Activated naive CD4-positive, alpha-beta T cell treated with anti-CD3 and anti-CD28 coated beads, Interleukin-2, amount 50 U/mL, for 24 hours (primary cell): ENCODE results near the gene C11orf42.

Experiments used
- H3K27ac Mint-ChIP-seq: one replicate; pipeline ENCODE4 v1.8.0; 2021; ENCODE audit warnings: mild to moderate bottlenecking, mixed read lengths
- H3K27me3 Mint-ChIP-seq: one replicate; pipeline ENCODE4 v1.8.0; 2021; ENCODE audit warnings: mixed read lengths
- H3K36me3 Mint-ChIP-seq: one replicate; pipeline ENCODE4 v1.8.0; 2021; ENCODE audit warnings: mixed read lengths
- H3K4me1 Mint-ChIP-seq: one replicate; pipeline ENCODE4 v1.8.0; 2021; ENCODE audit warnings: mixed read lengths
- H3K4me3 Mint-ChIP-seq: one replicate; pipeline ENCODE4 v1.8.0; 2021; ENCODE audit warnings: mild to moderate bottlenecking, mixed read lengths
- H3K9me3 Mint-ChIP-seq: one replicate; pipeline ENCODE4 v1.8.0; 2021; ENCODE audit warnings: mixed read lengths

The C11orf42 gene

DNA sequence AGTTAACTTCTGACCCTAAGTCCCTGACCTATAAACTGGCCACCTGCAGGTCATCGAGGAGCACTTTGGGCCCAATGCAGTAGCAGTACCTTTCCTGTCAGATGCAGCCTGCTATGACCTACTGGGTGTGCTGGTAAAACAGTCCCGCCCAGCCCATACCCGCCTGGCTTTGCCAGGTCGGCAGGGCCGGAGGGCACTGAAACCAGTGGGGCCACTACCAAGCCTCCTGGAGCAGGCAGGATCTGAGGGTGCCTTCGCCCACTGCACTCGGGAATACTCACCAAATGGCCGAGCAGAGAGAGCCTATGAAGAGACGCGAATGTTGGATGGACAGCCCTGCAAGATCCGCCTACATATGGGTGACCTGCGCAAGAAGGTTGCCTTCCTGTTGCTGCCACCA lies 4.4 kb downstream of the C11orf42 start:
- Mint-ChIP-seq H3K27ac (no peak overlapping the region), H3K9me3 (no peaks in the 10 kb centered on the region), H3K36me3 (peaks cover 10% of the 10 kb centered on the region), H3K27me3 (no peaks in the 10 kb centered on the region), H3K4me3 (no peak overlapping the region), H3K4me1 (peaks cover 5% of the 10 kb centered on the region)

DNA sequence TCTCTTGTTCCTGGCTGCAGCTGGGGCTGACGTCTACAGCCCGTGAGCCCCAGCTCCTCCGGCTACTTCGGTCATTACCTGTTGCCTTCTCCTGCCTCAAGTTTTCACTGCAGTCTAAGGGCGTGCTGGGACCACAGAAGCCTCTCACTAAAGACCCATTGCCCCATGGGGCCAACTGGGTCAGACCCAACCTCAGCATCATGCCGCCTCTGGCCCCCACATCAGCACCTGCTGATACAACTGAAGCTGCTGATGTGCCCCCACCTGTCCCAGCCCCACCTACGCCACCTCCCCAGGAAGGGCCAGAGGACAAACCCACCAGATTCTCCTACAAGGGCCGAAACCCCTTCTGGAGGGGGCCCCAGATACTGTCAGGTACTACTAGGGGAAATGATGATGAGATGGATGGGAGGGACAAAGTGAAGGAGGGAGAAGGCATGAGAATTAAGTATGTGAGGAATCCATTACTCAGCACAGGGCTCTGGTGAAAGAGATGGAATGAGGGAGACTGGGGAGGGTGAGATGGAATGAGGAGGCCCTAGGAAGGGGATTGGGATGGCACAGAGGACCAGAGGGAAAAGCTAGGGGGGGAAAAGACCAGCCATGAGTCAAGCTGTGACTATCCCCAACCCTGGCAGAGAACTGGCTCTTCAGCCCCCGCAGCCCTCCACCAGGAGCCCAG lies 5.1 kb downstream of the C11orf42 start:
- Mint-ChIP-seq H3K27ac (no peak overlapping the region), H3K4me3 (no peak overlapping the region), H3K36me3 (peaks cover 13% of the 10 kb centered on the region), H3K4me1 (no peaks in the 10 kb centered on the region), H3K27me3 (no peaks in the 10 kb centered on the region), H3K9me3 (no peaks in the 10 kb centered on the region)

DNA sequence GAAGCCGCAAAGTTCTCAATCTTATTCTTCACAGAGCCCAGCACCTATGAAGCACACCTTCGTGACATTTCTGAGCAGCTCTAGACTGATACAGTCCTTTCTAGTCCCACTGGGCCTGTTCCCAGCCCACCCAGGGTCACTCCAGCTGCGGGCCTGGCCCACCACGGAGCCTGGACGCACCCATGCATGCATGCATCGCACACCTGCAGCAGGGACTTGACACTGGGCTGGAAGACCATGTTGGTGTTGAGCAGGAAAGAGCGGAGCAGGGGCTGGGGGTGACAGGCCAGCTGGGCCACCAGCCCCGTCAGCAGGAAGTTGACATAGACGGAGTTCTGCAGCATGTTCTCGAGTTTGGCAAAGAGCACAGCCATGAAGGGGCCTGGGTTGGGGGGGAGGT lies 9.2 kb downstream of the C11orf42 start:
- H3K27ac Mint-ChIP-seq, result no peak overlapping the region
- peaks cover 18% of the 10 kb centered on the region for H3K36me3 Mint-ChIP-seq
- H3K4me3 Mint-ChIP-seq, result no peak overlapping the region
- H3K9me3 Mint-ChIP-seq, result no peaks in the 10 kb centered on the region
- no peaks in the 10 kb centered on the region for H3K27me3 Mint-ChIP-seq
- peaks cover 6% of the 10 kb centered on the region for H3K4me1 Mint-ChIP-seq

DNA sequence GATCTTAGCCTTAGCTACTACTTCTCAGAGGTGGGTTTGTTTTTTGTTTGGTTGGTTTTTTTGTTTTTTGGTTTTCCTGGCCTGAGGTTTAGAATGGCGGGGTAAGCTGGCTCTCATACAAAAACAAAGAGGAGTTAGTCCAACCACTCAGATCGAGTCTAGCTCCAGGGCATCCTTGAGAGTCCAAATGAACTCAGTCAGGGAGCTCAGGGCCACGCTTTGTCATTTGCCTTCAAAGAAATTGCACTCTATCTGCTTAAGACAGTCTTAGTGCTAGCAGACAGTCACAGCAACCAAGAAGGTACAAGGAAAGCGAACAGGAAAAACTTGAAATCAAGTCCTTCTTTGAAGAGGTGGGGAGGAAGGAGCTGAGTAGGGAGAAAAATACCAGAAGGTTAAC lies 11.1 kb downstream of the C11orf42 start:
- Mint-ChIP-seq H3K9me3 (no peaks in the 10 kb centered on the region), H3K27ac (no peak overlapping the region), H3K4me3 (no peak overlapping the region), H3K36me3 (peaks cover 23% of the 10 kb centered on the region), H3K27me3 (no peaks in the 10 kb centered on the region), H3K4me1 (peaks cover 18% of the 10 kb centered on the region)

DNA sequence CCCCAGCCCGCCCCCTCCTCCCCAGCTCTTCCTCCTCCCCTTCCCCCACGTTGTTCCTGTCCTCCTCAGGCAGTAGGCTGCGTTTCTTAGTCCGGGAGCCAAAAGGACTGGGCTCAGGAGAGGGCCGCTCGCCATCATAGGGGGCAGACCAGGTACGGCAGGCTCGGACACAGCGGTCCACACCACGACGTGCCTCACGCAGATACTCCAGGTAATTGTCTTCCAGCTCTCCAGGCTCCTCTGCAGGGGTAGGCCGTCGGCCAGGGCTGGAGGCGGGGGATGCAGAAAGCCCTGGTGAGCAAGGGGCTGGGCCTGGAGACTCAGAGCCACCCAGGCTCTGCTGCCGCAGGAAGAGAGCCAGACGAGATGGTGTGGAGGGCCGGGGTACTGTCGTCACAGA lies 12.4 kb downstream of the C11orf42 start:
- peaks cover 29% of the 10 kb centered on the region for H3K36me3 Mint-ChIP-seq

DNA sequence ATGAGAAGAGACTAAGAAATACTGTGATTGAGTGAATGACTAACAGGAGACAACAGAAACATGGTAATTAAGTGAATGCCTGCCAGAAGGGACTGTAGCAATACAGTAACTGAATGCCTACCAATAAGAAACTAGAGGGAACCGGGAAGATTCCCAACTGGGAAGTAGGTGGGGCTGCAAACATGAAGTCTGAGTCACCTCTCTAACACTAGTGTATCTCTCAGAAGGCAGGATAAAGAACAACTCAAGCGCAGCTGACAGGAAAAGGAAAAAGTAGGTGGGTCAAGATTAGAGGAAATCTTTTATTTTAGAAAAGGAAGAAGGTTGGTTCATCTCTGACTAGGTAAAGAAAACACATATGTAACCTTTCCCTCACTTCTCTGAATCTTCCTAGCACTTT lies 14.0 kb downstream of the C11orf42 start:
- H3K4me3 Mint-ChIP-seq, result no peak overlapping the region
- H3K27me3 Mint-ChIP-seq, result no peaks in the 10 kb centered on the region
- H3K27ac Mint-ChIP-seq, result no peak overlapping the region
- H3K36me3 Mint-ChIP-seq, result peaks cover 29% of the 10 kb centered on the region
- no peaks in the 10 kb centered on the region for H3K9me3 Mint-ChIP-seq
- H3K4me1 Mint-ChIP-seq, result peaks cover 21% of the 10 kb centered on the region

More for the DNA sequence above, 12.4 kb downstream of the C11orf42 start:
- H3K9me3 Mint-ChIP-seq, result no peaks in the 10 kb centered on the region
- H3K27me3 Mint-ChIP-seq, result no peaks in the 10 kb centered on the region
- H3K27ac Mint-ChIP-seq, result no peak overlapping the region
- peaks cover 21% of the 10 kb centered on the region for H3K4me1 Mint-ChIP-seq
- H3K4me3 Mint-ChIP-seq, result no peak overlapping the region

DNA sequence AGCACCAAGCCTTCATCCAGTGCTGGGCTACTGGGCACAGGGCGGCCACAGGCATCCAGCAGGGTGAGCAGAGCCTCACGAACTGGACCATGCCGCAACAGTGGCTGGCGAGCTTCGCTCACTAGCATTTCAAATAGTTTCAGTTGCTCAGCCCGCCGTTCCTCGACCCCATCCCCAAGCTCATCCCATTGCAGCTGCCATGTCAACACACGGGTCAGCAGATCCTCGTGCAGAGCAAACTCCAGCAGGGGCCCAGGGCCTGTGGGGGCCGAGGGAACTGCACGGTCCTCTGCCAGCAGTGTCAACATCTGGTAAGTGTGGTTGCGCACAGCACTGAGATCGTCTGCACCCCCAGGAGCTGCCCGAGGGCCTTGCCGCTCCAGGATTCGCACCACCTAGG lies 18.5 kb downstream of the C11orf42 start:
- H3K27ac Mint-ChIP-seq, result no peak overlapping the region
- H3K27me3 Mint-ChIP-seq, result no peaks in the 10 kb centered on the region
- no peaks in the 10 kb centered on the region for H3K9me3 Mint-ChIP-seq
- H3K36me3 Mint-ChIP-seq, result peaks cover 29% of the 10 kb centered on the region
- no peak overlapping the region for H3K4me3 Mint-ChIP-seq
- H3K4me1 Mint-ChIP-seq, result peaks cover 59% of the 10 kb centered on the region

DNA sequence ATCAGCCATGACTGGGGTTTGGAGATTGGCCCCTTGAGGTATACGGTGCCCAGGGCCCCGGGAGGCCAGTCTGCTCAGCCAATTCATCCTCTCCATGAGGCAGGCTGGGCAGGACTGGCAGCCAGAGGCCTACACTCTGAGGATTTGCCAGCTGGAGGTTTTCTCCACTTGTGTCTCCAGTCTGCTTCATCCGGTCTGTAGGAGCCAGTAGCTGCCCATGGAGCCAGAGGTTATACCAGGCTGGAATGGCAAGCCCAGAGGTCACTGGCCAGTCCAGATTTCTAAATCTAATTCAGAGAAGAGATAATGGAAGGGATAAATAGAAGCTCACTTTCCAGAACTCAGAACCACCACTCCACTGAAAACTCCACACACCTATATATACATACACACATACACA lies 19.1 kb downstream of the C11orf42 start:
- no peaks in the 10 kb centered on the region for H3K27me3 Mint-ChIP-seq
- peaks cover 60% of the 10 kb centered on the region for H3K4me1 Mint-ChIP-seq
- no peak overlapping the region for H3K27ac Mint-ChIP-seq

DNA sequence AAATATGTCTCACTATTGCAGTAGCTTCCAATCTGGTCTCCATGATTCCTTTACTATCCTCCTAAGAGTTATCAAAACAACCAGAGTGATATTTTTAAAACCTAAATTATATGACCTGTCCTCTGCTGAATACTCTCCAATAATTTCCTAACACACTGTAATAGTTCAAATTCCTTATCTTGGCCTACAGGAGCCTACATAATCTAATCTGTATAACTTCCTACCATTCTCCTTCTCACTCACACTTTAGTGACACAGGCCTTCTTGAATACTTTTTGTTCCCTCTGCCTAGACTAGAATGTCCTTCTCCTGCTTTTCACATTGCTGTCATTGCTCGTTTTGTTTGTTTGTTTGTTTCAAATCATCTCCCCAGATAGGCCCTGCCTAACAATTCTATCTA lies 19.7 kb downstream of the C11orf42 start:
- no peak overlapping the region for H3K4me3 Mint-ChIP-seq
- peaks cover 23% of the 10 kb centered on the region for H3K36me3 Mint-ChIP-seq
- no peak overlapping the region for H3K27ac Mint-ChIP-seq
- no peaks in the 10 kb centered on the region for H3K9me3 Mint-ChIP-seq
- no peaks in the 10 kb centered on the region for H3K27me3 Mint-ChIP-seq
- peaks cover 60% of the 10 kb centered on the region for H3K4me1 Mint-ChIP-seq

More for the DNA sequence above, 19.1 kb downstream of the C11orf42 start:
- Mint-ChIP-seq H3K4me3 (no peak overlapping the region), H3K9me3 (no peaks in the 10 kb centered on the region), H3K36me3 (peaks cover 26% of the 10 kb centered on the region)

DNA sequence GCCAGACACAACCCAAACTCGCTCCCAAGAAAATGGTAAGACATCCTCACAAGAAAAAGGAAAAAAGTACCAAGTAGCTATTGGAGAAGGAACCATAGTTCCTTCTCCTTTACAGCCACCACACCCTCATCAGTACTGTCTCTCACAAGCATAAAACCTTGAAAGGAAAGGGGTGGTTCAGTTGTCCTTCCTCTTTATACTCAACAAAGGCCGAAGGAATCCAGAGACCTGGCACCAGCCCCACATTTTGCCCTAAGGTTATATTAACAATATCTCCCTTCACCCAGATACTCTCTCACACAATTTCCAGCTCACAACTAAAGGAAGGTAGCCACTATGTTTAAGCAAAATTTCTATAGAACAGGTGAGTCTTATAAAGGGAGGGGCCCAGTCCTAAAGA lies 20.5 kb downstream of the C11orf42 start:
- Mint-ChIP-seq H3K4me3 (no peak overlapping the region), H3K27me3 (no peaks in the 10 kb centered on the region), H3K27ac (no peak overlapping the region), H3K9me3 (no peaks in the 10 kb centered on the region), H3K4me1 (peaks cover 63% of the 10 kb centered on the region), H3K36me3 (peaks cover 20% of the 10 kb centered on the region)

DNA sequence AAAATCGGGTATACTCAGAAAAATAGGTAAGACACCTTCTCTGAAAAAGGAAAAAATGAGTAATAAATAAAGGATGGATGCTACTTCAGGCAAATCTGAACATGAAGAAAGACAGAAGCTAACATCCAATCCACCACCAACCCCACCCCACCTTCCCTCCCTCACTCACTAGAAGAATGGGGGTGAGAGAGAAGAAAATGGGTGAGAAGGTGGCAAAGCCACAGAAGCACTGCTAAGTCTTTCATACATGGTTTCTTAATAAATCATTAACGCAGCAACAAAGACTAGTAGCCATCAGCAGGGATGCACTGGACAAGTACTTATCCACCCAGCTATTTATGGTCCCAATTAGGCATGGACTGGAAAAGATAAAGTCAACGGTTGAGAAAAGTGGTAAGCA lies 23.2 kb downstream of the C11orf42 start:
- Mint-ChIP-seq H3K4me3 (no peak overlapping the region), H3K27me3 (no peaks in the 10 kb centered on the region), H3K4me1 (peaks cover 80% of the 10 kb centered on the region)

DNA sequence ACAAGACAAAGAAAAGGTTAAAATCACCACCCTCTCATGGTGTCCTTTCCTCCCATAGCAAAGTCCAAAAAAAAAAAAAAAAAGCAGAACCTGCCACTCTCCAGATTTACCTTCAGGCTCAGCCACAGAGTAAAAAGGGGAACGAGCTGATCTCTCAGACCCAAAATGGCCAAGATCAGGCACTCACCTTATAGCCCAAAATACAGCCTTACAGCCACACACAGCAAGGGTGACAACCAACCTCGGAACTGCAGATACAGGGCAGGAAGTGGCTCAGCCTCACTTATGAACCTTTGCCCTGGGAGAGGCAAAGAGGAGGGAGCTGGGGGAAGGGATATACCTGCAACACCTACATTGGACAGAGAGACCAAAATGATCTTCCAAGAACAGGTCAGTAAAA lies 24.6 kb downstream of the C11orf42 start:
- H3K9me3 Mint-ChIP-seq, result no peaks in the 10 kb centered on the region
- peaks cover 9% of the 10 kb centered on the region for H3K36me3 Mint-ChIP-seq
- H3K27me3 Mint-ChIP-seq, result no peaks in the 10 kb centered on the region
- H3K4me3 Mint-ChIP-seq, result no peak overlapping the region
- no peak overlapping the region for H3K27ac Mint-ChIP-seq
- H3K4me1 Mint-ChIP-seq, result peaks cover 86% of the 10 kb centered on the region

More for the DNA sequence above, 23.2 kb downstream of the C11orf42 start:
- Mint-ChIP-seq H3K27ac (no peak overlapping the region), H3K9me3 (no peaks in the 10 kb centered on the region), H3K36me3 (peaks cover 12% of the 10 kb centered on the region)

DNA sequence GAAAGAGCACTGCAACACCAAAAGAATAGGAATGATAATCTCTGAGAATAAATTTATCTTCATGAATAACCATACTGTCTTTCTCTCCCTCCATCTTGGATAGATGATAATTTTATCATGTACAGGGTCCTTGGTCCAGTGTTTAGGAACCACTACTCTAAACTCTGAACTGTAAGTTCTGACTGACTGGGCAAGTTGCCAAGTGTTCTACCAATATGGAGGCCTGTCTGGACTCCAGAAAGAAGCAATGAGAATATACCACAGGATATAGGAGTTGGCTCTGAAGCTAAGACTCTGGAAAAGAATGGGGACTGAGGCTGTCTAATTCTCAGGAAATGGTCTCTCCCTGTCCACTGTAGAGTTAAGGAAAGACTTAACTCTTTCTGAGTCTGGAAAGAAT lies 27.5 kb downstream of the C11orf42 start:
- H3K4me1 Mint-ChIP-seq, result peaks cover 64% of the 10 kb centered on the region
- H3K9me3 Mint-ChIP-seq, result no peaks in the 10 kb centered on the region
- no peaks in the 10 kb centered on the region for H3K27me3 Mint-ChIP-seq
- H3K27ac Mint-ChIP-seq, result peak overlapping the region; percentile 61
- H3K4me3 Mint-ChIP-seq, result peak overlapping the region; percentile 61
- H3K36me3 Mint-ChIP-seq, result peaks cover 1% of the 10 kb centered on the region

DNA sequence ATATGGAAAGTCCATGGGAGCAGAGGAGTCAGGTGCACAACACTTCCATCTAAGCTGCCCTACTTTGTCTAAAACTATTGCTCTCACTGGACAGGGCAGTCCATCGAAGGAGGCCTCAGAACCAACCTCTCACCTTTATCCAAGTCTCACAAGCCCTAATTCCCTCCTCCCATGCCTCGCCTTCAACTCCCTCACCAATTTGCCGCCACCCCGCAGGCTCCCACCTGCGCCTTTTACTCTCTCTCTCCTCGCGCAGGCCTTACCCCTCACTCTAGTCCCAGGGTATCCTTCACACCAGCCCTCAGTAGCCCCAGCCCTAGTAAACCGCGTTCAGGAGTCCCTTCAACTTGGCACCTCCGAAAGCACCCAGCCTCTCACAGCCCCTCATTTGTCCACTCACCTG lies 28.6 kb downstream of the C11orf42 start:
- H3K27ac Mint-ChIP-seq, result peak overlapping the region; percentile 98
- H3K36me3 Mint-ChIP-seq, result no peaks in the 10 kb centered on the region
- peak overlapping the region; percentile 99 for H3K4me3 Mint-ChIP-seq
- H3K9me3 Mint-ChIP-seq, result no peaks in the 10 kb centered on the region
- H3K27me3 Mint-ChIP-seq, result no peaks in the 10 kb centered on the region
- peaks cover 57% of the 10 kb centered on the region for H3K4me1 Mint-ChIP-seq

DNA sequence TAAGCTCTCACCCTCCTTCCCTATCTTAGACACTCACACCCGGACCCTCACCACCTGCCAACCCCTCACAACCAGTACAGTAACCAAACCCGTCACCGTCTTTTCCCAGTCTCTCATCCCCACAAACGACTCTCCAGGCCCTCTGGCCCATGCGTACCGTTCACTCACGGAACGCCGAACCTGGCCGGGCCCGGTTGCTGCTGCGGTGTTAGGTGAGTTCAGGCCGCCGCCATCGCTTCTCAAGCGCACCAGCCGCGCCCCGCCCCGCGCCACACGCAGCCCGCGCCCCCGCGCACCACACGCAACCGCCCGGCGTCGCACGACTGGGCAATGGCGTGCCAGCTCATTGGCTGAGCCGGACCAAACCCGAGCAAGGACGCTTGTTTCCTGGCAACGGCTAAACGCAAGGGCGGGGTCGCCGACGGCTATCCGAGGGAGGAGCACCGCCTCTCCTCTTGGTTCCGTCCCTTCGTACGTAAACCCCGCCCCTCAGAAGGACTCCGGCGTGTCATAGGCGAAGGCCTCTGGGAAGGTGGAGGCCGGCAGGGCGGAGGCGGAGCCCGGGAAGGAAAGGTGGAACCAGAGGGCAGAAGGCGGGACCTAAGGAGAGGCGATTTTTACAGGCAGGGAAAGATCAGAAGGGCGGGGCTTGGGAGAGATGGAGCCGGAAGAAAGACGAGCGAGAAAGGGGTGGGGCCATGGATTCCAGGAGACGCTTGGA lies 29.2 kb downstream of the C11orf42 start, which contains the start of gene FHIP1B:
Gene FHIP1B (minus strand): TSS at position 250 of the 721 bp plus-strand sequence. CDS start 10,120 bp downstream, outside the sequence.
- Mint-ChIP-seq H3K4me3 (peak within 1 kb of the TSS; percentile 99), H3K27me3 (no peaks in the 10 kb centered on the region), H3K4me1 (peaks cover 52% of the 10 kb centered on the region), H3K36me3 (no peaks in the 10 kb centered on the region), H3K9me3 (no peaks in the 10 kb centered on the region), H3K27ac (peak within 1 kb of the TSS; percentile 98)

DNA sequence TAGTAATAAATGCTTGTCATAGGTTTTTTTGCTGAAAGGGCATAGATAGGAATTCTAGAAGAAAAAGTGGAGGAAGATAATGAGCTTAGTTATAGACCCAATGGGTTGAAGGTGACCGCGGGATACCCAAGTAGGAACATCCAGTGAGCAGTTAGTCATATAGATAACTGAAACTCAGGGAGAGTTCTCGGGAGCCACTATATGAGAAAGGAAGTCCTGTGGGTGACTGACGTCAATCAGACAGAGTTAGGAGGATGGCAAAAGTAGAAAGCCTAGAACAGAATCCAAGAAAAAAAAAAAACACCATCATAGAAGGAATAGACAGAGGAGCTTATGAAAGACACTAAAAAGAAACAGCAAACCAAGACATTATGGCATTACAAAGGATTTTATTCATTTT lies 31.9 kb downstream of the C11orf42 start:
- no peak overlapping the region for H3K27ac Mint-ChIP-seq
- H3K4me1 Mint-ChIP-seq, result peaks cover 27% of the 10 kb centered on the region
- H3K9me3 Mint-ChIP-seq, result no peaks in the 10 kb centered on the region
- no peaks in the 10 kb centered on the region for H3K27me3 Mint-ChIP-seq
- no peak overlapping the region for H3K4me3 Mint-ChIP-seq
- H3K36me3 Mint-ChIP-seq, result no peaks in the 10 kb centered on the region
